ENCODE results near the gene OLFML2B.

- no peak for TF ChIP-seq CTCF (IDR thresholded peaks at IDR 0.05; ENCODE audit: low read depth, low read length, poor library complexity, severe bottlenecking)
- no peak for TF ChIP-seq EZH2phosphoT487 (IDR thresholded peaks at IDR 0.05; ENCODE audit: borderline replicate concordance, low read length)
These were observed 16.3 kb upstream of the OLFML2B start for GRCh38 chr1:162040001-162040400.
